Ovary (tissue), 9 donors: ENCODE measurements around the gene GAPDHS. TPM values are rescaled to one million over a fixed set of nuclear protein-coding genes. Genes with fewer than 3 reads are reported as not detected.
A peak's percentile ranks its signal among the peaks of the same experiment; 100 is the strongest.

Experiments
- DNase-seq, 5 donors: peaks; one replicate each; pipeline ENCODE4 v3.0.0-alpha.2; 2019 to 2020
- H3K27ac ChIP-seq, 2 donors: fragments of 200-600 bp; one replicate each; pipeline versions ENCODE4 v1.5.1 to v1.8.0; 2019 to 2022
- H3K27me3 ChIP-seq: fragments of 200-600 bp; one replicate; pipeline ENCODE4 v1.8.0; 2022
- H3K36me3 ChIP-seq: fragments of 200-600 bp; sonication (generic); one replicate; pipeline ENCODE4 v1.5.1; 2019
- H3K4me1 ChIP-seq: one replicate; pipeline ENCODE4 v1.8.1; 2013; ENCODE audit warnings: mild to moderate bottlenecking, moderate library complexity; ENCODE audit not compliant: insufficient read depth
- H3K4me3 ChIP-seq: fragments of 200-600 bp; sonication (generic); one replicate; pipeline ENCODE4 v1.5.1; 2017
- H3K9me3 ChIP-seq, 2 donors: fragments of 200-600 bp in 1 of 2; sonication (generic) in 1 of 2; one replicate each; pipeline versions ENCODE4 v1.5.1 to v1.8.1; 2013 to 2019; ENCODE audit warnings: mild to moderate bottlenecking in 1 of 2, moderate library complexity in 1 of 2
- EP300 ChIP-seq: sonication (generic); formaldehyde crosslinking; IDR thresholded peaks from one replicate; pipeline ENCODE4 v1.6.1; 2017; ENCODE audit warnings: antibody characterized with exemption
- POLR2A ChIP-seq: fragments of 450-650 bp; IDR thresholded peaks from one replicate; pipeline ENCODE4 v1.6.1; 2017; ENCODE audit warnings: antibody characterized with exemption, mild to moderate bottlenecking, moderate library complexity
- WGBS, 3 donors: extraction: QIAGEN DNeasy Blood & Tissue Kit in 1 of 3; methylation state at CpG; one replicate each; pipeline versions ENCODE4 v1.1.5 to v1.1.7; 2013 to 2017; 5-methylcytosine and 5-hydroxymethylcytosine counted together
- intact Hi-C, 4 donors: fragments of 100-400 bp; cut with DNase I; formaldehyde crosslinking; loops; one replicate each; pipeline versions ENCODE4 v1.11.0 to v1.15.1; 2022 to 2023
- polyA plus RNA-seq, 2 donors: library from polyadenylated mRNA; stranded (reverse); fragments of 200-250 nt in 1 of 2; fragments of 350-450 nt in 1 of 2; fragmentation: Illumina TruSeq in 1 of 2; extraction: RNeasy Lipid Tissue Mini Kit (QIAGEN cat#74804) in 1 of 2; gene quantifications; one replicate each; pipeline ENCODE4 v1.2.3, GENCODE V29; 2013 to 2014
- total RNA-seq, 7 donors: library from RNA; depleted of rRNA in 2 of 7; stranded (reverse); fragments of >200 nt in 2 of 7; fragmentation: NEBNext Ultra II Directional in 3 of 7; extraction: Animal tissue kit (Norgen Biotek cat#: 25700) in 3 of 7; gene quantifications; one replicate each; pipeline versions ENCODE4 v1.1.0 to v1.2.4, GENCODE V29; 2016 to 2023
- TF ChIP-seq, protein P1 (sequence below), 3 donors: fragments of 450-650 bp in 2 of 3; fragments of 200-600 bp in 1 of 3; IDR thresholded peaks; one replicate each; pipeline versions ENCODE4 v1.5.1 to v1.8.0; 2016 to 2022; ENCODE audit warnings: antibody characterized with exemption in 3 of 3, mild to moderate bottlenecking in 1 of 3
- donor health status: DM: no; HTN: no; CAD: no; lungs with moderate emphysema.
- donor health status: DM: no; HTN: no; CAD: no.
- donor health status: Bipolar disorder and iron deficiency.
- donor health status: DM: yes; HTN: yes; CAD: no.
- donor health status: DM: no; HTN: no; CAD: no.
- donor health status: DM: yes; HTN: yes; CAD: no.

GAPDHS gene
- total and polyA plus RNA-seq, 9 donors, result not detected

DNA sequence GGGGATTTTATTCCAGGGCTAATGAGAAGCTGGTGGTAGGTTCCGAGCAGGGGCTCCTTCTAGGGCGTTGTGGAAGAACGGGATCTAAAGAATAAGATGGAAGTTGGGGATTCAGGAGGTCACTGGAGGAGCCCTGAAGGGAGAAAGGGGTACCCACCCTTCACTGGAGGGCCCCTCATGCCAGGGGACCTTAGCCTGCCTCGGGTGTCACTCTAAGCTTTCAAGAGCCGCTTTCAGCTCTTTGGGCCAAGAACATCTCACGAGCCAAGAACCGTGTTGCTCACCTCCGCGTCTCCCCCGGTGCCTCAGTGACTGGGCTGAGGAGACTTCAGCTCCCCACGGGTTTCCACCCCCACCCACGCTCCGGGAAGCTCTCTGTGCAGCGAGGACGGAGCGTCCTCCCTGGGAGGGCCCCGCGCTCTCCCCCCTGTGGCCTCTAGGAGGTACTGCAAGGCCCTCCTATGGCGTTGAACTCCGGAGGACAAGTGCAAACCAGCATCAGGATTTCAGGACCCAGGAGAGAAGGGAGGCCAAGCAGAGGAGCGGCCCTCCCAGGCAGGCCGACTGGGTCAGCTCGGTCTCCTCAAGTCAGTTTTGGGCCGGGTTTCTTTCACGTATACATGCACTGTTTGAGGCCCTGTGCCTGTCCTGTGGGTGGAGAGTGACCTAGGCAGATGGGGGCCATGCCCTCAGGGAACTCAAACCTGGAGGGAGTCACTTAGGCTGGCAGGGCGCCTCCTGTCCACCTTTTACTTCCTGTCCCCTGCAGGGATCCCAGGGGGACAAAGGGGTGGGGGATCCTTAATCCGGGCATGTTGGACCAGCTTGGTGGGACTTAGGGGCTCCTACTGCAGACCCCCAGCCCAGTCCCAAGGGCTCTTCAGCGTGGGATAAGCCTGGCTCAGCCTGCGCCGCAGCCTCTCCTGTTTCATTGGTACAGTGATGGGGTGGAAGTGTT is 37.9 kb upstream of the GAPDHS start:
- no peaks in the 10 kb centered on the region for H3K9me3 ChIP-seq
- intact Hi-C loops, result loop anchor here (5.0 to 10.0 kb wide), 3 partner anchors 141 to 151 kb away; partner anchors contain the start of genes FFAR1 (in 1 of the 4) and FFAR3 (in 1 of the 4)
- H3K4me3 ChIP-seq, result no peak overlapping the region
- TF ChIP-seq, protein P1, sequence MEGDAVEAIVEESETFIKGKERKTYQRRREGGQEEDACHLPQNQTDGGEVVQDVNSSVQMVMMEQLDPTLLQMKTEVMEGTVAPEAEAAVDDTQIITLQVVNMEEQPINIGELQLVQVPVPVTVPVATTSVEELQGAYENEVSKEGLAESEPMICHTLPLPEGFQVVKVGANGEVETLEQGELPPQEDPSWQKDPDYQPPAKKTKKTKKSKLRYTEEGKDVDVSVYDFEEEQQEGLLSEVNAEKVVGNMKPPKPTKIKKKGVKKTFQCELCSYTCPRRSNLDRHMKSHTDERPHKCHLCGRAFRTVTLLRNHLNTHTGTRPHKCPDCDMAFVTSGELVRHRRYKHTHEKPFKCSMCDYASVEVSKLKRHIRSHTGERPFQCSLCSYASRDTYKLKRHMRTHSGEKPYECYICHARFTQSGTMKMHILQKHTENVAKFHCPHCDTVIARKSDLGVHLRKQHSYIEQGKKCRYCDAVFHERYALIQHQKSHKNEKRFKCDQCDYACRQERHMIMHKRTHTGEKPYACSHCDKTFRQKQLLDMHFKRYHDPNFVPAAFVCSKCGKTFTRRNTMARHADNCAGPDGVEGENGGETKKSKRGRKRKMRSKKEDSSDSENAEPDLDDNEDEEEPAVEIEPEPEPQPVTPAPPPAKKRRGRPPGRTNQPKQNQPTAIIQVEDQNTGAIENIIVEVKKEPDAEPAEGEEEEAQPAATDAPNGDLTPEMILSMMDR (IDR thresholded peaks at IDR 0.05), result peak; percentile 89 to 95 (median 91)
- TF ChIP-seq POLR2A (no peak), EP300 (no peak)
- DNase-seq, result peak; percentile 58 to 76 (median 70)
- H3K36me3 ChIP-seq, result no peaks in the 10 kb centered on the region
- H3K27ac ChIP-seq, result no peak overlapping the region
- WGBS, 3 donors, result 21 to 22% (median 22%) methylated on average over 30 of the region's 30 CpGs
- H3K4me1 ChIP-seq, result no peaks in the 10 kb centered on the region
- H3K27me3 ChIP-seq, result no peaks in the 10 kb centered on the region

DNA sequence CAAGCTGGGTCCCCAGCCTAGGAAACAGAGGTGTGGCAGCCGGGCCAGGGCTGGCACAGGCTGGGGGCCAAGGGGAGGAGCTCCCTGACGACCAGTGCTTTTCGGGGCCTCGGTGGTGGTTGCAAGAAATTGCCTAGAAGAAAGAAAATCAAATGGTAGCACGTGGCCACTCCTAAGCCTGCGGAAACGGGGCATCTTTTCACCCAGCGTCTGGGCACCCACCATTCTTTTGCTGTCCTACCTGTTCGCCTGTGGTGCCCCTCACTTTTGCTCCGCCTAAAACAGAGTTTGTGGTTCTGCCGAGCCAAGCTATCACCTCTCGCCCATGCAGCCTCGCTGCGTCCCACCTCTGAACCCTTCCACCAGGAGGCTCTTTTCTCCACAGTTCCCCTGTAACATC is 35.9 kb upstream of the GAPDHS start:
- WGBS, 3 donors, result 73 to 78% (median 75%) methylated on average over 14 of the region's 14 CpGs
- DNase-seq, result no peak
- no peak overlapping the region for H3K4me3 ChIP-seq
- H3K9me3 ChIP-seq, result no peaks in the 10 kb centered on the region
- intact Hi-C loops, result loop anchor here (5.0 to 10.0 kb wide), 3 partner anchors 143 to 153 kb away; partner anchors contain the start of genes FFAR1 (in 1 of the 4) and FFAR3 (in 1 of the 4)
- no peaks in the 10 kb centered on the region for H3K36me3 ChIP-seq
- H3K4me1 ChIP-seq, result no peaks in the 10 kb centered on the region
- H3K27me3 ChIP-seq, result no peaks in the 10 kb centered on the region
- TF ChIP-seq, protein P1 (IDR thresholded peaks at IDR 0.05), result no peak
- TF ChIP-seq POLR2A, result no peak
- TF ChIP-seq EP300, result no peak
- H3K27ac ChIP-seq, result no peak overlapping the region

DNA sequence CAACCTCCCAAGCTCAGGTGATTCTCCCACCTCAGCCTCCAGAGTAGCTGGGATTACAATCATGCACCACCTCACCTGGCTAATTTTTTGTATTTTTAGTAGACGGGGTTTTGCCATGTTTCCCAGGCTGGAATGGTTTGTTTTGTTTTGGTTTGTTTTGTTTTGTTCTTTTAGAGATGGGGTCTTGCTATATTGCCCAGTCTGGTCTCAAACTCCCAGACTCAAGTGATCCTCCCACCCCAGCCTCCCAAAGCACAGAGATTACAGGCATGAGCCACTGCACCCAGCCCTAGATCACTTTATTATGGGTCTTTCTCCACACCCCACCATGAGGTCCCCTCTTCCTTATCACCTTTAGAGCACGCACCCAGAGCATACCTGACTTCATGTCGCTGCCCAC is 35.0 kb upstream of the GAPDHS start:
- TF ChIP-seq, protein P1 (IDR thresholded peaks at IDR 0.05), result no peak
- TF ChIP-seq EP300 (no peak), POLR2A (no peak)
- Histone ChIP-seq H3K4me3 (no peak overlapping the region), H3K9me3 (no peaks in the 10 kb centered on the region), H3K36me3 (no peaks in the 10 kb centered on the region), H3K4me1 (no peaks in the 10 kb centered on the region), H3K27me3 (no peaks in the 10 kb centered on the region), H3K27ac (no peak overlapping the region)
- 73 to 93% (median 86%) methylated on average over 3 of the region's 3 CpGs for WGBS, 3 donors
- DNase-seq, result no peak
- intact Hi-C loops, result loop anchor here (5.0 to 10.0 kb wide), 3 partner anchors 143 to 153 kb away; partner anchors contain the start of genes FFAR1 (in 1 of the 4) and FFAR3 (in 1 of the 4)

DNA sequence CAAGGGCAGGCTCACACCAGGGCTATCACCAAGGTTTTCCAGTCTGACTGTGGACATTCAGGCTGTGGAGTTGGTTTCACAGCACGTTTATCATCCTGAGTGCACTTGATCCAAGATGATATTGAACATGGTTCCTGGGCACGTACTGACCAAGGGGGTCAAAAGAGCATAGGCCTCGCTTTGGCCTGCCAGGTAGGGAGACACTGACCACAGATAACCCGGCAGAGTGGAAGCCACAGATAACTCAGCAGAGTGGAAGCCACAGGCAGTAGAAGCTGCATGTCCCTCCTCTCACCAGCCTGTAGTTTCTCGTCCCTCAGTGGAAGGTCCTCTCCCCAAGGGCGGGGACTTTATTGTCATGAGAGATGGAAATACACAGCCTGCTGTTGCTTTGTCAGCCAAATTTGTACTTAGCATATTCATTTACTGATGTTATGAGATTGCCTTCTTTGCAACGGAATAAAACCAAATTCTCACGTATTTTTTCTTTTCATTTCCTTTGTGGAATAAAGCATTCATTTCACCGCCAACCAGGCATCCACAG is 34.2 kb upstream of the GAPDHS start:
- Histone ChIP-seq H3K27ac (no peak overlapping the region), H3K4me1 (no peaks in the 10 kb centered on the region), H3K36me3 (no peaks in the 10 kb centered on the region), H3K4me3 (no peak overlapping the region), H3K9me3 (no peaks in the 10 kb centered on the region), H3K27me3 (no peaks in the 10 kb centered on the region)
- no peak for DNase-seq
- 81% methylated on average over 9 of the region's 9 CpGs for whole genome bisulfite sequencing, 3 donors
- intact Hi-C loops, result loop anchor here (5.0 to 10.0 kb wide), 3 partner anchors 144 to 154 kb away; partner anchors contain the start of genes FFAR1 (in 1 of the 4) and FFAR3 (in 1 of the 4)
- no peak for TF ChIP-seq EP300
- no peak for TF ChIP-seq POLR2A
- TF ChIP-seq, protein P1 (IDR thresholded peaks at IDR 0.05), result no peak
